HCT116 (cell line): Measurements from ENCODE around the gene CNPY4. TPM values are rescaled to one million over a fixed set of nuclear protein-coding genes. Genes with fewer than 3 reads are reported as not detected.

ENCODE experiments used
- ATAC-seq: fragments of 200-7000 bp; cut with Tn5 transposase; 2 replicates; pipeline ENCODE4 v1.9.1; 2020; ENCODE audit warnings: mild to moderate bottlenecking, moderate library complexity
- BruUV-seq: library from RNA; stranded (reverse); fragments of 400-500 nt; replicated peaks from 2 replicates; lab custom pipeline; 2021; lab: Mats Ljungman, UMichigan
- CTCF ChIA-PET: fragments of 300-600 bp; sonication (Branson Sonifier 250); formaldehyde crosslinking; loops from one replicate; lab custom pipeline; 2021; ENCODE audit warnings: antibody characterized with exemption; lab: Charles Lee
- POLR2A ChIA-PET: fragments of 300-600, 350-600 bp; sonication (Branson Sonifier 250); formaldehyde crosslinking; loops from one replicate; lab custom pipeline; 2021; ENCODE audit warnings: antibody characterized with exemption; lab: Charles Lee
- RAD21 ChIA-PET, 2 experiments: fragments of 300-600 bp; sonication (Branson Sonifier 250); formaldehyde crosslinking; loops; one replicate each; lab custom pipeline; 2023; ENCODE audit warnings: low total read pairs in 2 of 2; ENCODE audit not compliant: uncharacterized antibody in 2 of 2, unreplicated experiment in 2 of 2, low non-redundant PET in 1 of 2; lab: Charles Lee
- DNase-seq: peaks from one replicate; pipeline ENCODE4 v3.0.0-alpha.2; 2010; ENCODE audit warnings: low read depth, low spot score
- H2AFZ ChIP-seq: fragments of 200-600 bp; shearing (Covaris generic), sonication (generic); 2 replicates; pipeline ENCODE4 v1.6.1; 2017; ENCODE audit warnings: low read depth, mixed run types, mixed read lengths, antibody characterized with exemption, low read length; ENCODE audit not compliant: poor library complexity, severe bottlenecking
- H3K27ac ChIP-seq: 2 replicates; pipeline ENCODE4 v1.5.1; 2012; ENCODE audit warnings: low read depth, low read length
- H3K27me3 ChIP-seq: fragments of 200-600 bp; sonication (generic); 2 replicates; pipeline ENCODE4 v1.6.1; 2016; ENCODE audit warnings: mixed run types, low read length, mixed read lengths; ENCODE audit not compliant: insufficient read depth
- H3K36me3 ChIP-seq, 2 experiments: fragments of 200-500 bp in 1 of 2; fragments of 200-600 bp in 1 of 2; sonication (Bioruptor generic) in 1 of 2; sonication (generic) in 1 of 2; 2 replicates each; pipeline versions ENCODE4 v1.5.1 to v1.6.1; 2014 to 2016; ENCODE audit warnings: low read length in 2 of 2, inconsistent platforms in 1 of 2, mixed read lengths in 1 of 2, mixed run types in 1 of 2; ENCODE audit not compliant: insufficient read depth in 2 of 2, control insufficient read depth in 1 of 2
- H3K4me1 ChIP-seq, 2 experiments: fragments of 200-600 bp in 1 of 2; sonication (generic) in 1 of 2; 2 replicates each; pipeline versions ENCODE4 v1.5.1 to v1.6.1; 2012 to 2017; ENCODE audit warnings: low read length in 2 of 2, inconsistent platforms in 1 of 2, mild to moderate bottlenecking in 1 of 2, mixed read lengths in 1 of 2, mixed run types in 1 of 2, moderate library complexity in 1 of 2; ENCODE audit not compliant: insufficient read depth in 2 of 2, control insufficient read depth in 1 of 2
- H3K4me2 ChIP-seq: fragments of 200-600 bp; sonication (generic); 2 replicates; pipeline ENCODE4 v1.6.1; 2017; ENCODE audit warnings: mixed run types, low read length, mixed read lengths
- H3K4me3 ChIP-seq, 2 experiments: fragments of 200-600 bp in 1 of 2; sonication (generic) in 1 of 2; replicated peaks in 1 of 2; 2 replicates each; pipeline ENCODE4 v1.5.1; 2011 to 2016; ENCODE audit warnings: low read length in 2 of 2, control low read depth in 1 of 2, low read depth in 1 of 2, mild to moderate bottlenecking in 1 of 2, mixed read lengths in 1 of 2, mixed run types in 1 of 2
- H3K79me2 ChIP-seq: fragments of 200-600 bp; sonication (generic); 2 replicates; pipeline ENCODE4 v1.6.1; 2017; ENCODE audit warnings: mild to moderate bottlenecking, mixed run types, low read length, moderate library complexity, mixed read lengths; ENCODE audit not compliant: insufficient read depth
- H3K9ac ChIP-seq: fragments of 200-600 bp; sonication (generic); 2 replicates; pipeline ENCODE4 v1.6.1; 2016; ENCODE audit warnings: low read length, mixed read lengths
- H3K9me2 ChIP-seq: fragments of 200-600 bp; sonication (generic), shearing (Covaris generic); 2 replicates; pipeline ENCODE4 v1.6.1; 2017; ENCODE audit warnings: mixed run types, mild to moderate bottlenecking, moderate library complexity; ENCODE audit not compliant: insufficient read depth
- H3K9me3 ChIP-seq, 2 experiments: fragments of 200-500 bp in 1 of 2; fragments of 200-600 bp in 1 of 2; sonication (Bioruptor generic) in 1 of 2; sonication (generic) in 1 of 2; 2 replicates each; pipeline ENCODE4 v1.6.1; 2014 to 2017; ENCODE audit warnings: low read length in 2 of 2, mixed read lengths in 2 of 2, inconsistent platforms in 1 of 2, low read depth in 1 of 2, mild to moderate bottlenecking in 1 of 2, mixed run types in 1 of 2, moderate library complexity in 1 of 2; ENCODE audit not compliant: control insufficient read depth in 1 of 2, insufficient read depth in 1 of 2
- H4K20me1 ChIP-seq: fragments of 200-600 bp; sonication (generic), shearing (Covaris generic); 2 replicates; pipeline ENCODE4 v1.6.1; 2017; ENCODE audit warnings: mixed run types, mild to moderate bottlenecking, moderate library complexity; ENCODE audit not compliant: insufficient read depth
- CBX3 ChIP-seq: IDR thresholded peaks from 2 replicates; pipeline ENCODE4 v1.6.1; 2012; ENCODE audit warnings: low read depth
- CEBPB ChIP-seq: IDR thresholded peaks from 2 replicates; pipeline ENCODE4 v1.6.1; 2012; ENCODE audit warnings: low read depth
- ELF1 ChIP-seq: IDR thresholded peaks from 2 replicates; pipeline ENCODE4 v1.6.1; 2012; ENCODE audit warnings: low read depth, borderline replicate concordance
- EZH2 ChIP-seq: fragments of 200-600 bp; sonication (generic); IDR thresholded peaks from 2 replicates; pipeline ENCODE4 v1.6.1; 2017; ENCODE audit warnings: antibody characterized with exemption, mixed run types
- EZH2phosphoT487 ChIP-seq: fragments of 200-600 bp; IDR thresholded peaks from 2 replicates; pipeline ENCODE4 v1.6.1; 2018; ENCODE audit warnings: antibody characterized with exemption, borderline replicate concordance
- FOSL1 ChIP-seq: IDR thresholded peaks from 2 replicates; pipeline ENCODE4 v1.6.1; 2012; ENCODE audit warnings: low read depth
- JUND ChIP-seq: IDR thresholded peaks from 2 replicates; pipeline ENCODE4 v1.6.1; 2012
- POLR2AphosphoS5 ChIP-seq: IDR thresholded peaks from 2 replicates; pipeline ENCODE4 v1.6.1; 2011; ENCODE audit warnings: mild to moderate bottlenecking, low read depth, low read length, moderate library complexity
- ZNF274 ChIP-seq: fragments of 200-500 bp; sonication (Bioruptor generic); IDR thresholded peaks from 2 replicates; pipeline ENCODE4 v1.6.1; 2014; ENCODE audit warnings: mild to moderate bottlenecking, low read depth, low read length, inconsistent platforms
- intact Hi-C: fragments of 100-400 bp; cut with micrococcal nuclease; formaldehyde crosslinking; loops from 2 replicates; pipeline ENCODE4 v1.10.0; 2022
- total RNA-seq: library from RNA; stranded (reverse); gene quantifications from one replicate; pipeline ENCODE4 v1.2.1, GENCODE V29; 2021; ENCODE audit not compliant: unreplicated experiment
- TF ChIP-seq, protein P1 (sequence below): IDR thresholded peaks from 2 replicates; pipeline ENCODE4 v1.6.1; 2012; ENCODE audit warnings: low read depth

CNPY4 gene
- total RNA-seq, 1 experiment from 2014 or later = 2.6 TPM

DNA sequence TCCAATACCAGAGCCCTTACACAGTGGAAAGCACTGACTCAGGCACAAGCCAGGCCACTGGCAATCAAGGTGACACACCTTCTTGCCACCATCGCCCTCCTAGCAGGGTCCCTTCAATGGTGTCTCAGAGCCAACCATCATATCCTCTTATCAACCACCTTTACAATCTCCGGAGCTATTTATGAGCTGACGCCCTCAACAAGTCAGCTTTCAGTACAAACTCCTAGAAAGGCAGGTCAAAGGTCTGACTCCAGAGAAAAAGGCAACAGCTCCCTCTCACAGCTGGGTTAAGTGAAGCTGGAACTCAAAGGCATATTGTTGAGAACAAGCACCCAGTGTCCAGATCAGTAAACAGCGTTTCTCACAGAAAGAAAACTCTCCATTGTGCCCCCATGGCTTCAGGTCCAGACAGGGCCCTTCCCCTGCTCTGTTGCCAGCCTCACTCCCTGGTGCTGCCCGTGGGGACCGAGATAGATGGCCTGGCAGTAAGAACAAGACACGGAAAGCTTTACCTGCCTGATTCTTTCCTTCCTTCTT is 40.3 kb upstream of the CNPY4 start:
- H3K27ac ChIP-seq = no peak overlapping the region
- H3K4me3 ChIP-seq = no peak overlapping the region
- CTCF ChIA-PET = no interaction called here
- H4K20me1 ChIP-seq = no peaks in the 10 kb centered on the region
- H3K9ac ChIP-seq = no peak overlapping the region
- POLR2A ChIA-PET = no interaction called here
- RAD21 ChIA-PET = no interaction called here
- no peaks in the 10 kb centered on the region for H3K27me3 ChIP-seq
- DNase-seq (no peak), ATAC-seq (no peak)
- peaks cover 11 to 24% of the 10 kb centered on the region in 2 experiments for H3K4me1 ChIP-seq
- H3K9me3 ChIP-seq = no peaks in the 10 kb centered on the region; a peak in 1 of 4 replicates
- no peaks in the 10 kb centered on the region for H3K9me2 ChIP-seq
- H3K4me2 ChIP-seq = no peak overlapping the region
- peaks cover 40 to 54% of the 10 kb centered on the region in 2 experiments for H3K36me3 ChIP-seq
- H3K79me2 ChIP-seq = peaks cover 60% of the 10 kb centered on the region
- no TSS peak for BruUV-seq
- TF ChIP-seq CBX3 = no peak
- no peak for TF ChIP-seq EZH2phosphoT487
- TF ChIP-seq ZNF274 = no peak
- no peak for TF ChIP-seq FOSL1
- no peak for TF ChIP-seq ELF1
- TF ChIP-seq, protein P1, sequence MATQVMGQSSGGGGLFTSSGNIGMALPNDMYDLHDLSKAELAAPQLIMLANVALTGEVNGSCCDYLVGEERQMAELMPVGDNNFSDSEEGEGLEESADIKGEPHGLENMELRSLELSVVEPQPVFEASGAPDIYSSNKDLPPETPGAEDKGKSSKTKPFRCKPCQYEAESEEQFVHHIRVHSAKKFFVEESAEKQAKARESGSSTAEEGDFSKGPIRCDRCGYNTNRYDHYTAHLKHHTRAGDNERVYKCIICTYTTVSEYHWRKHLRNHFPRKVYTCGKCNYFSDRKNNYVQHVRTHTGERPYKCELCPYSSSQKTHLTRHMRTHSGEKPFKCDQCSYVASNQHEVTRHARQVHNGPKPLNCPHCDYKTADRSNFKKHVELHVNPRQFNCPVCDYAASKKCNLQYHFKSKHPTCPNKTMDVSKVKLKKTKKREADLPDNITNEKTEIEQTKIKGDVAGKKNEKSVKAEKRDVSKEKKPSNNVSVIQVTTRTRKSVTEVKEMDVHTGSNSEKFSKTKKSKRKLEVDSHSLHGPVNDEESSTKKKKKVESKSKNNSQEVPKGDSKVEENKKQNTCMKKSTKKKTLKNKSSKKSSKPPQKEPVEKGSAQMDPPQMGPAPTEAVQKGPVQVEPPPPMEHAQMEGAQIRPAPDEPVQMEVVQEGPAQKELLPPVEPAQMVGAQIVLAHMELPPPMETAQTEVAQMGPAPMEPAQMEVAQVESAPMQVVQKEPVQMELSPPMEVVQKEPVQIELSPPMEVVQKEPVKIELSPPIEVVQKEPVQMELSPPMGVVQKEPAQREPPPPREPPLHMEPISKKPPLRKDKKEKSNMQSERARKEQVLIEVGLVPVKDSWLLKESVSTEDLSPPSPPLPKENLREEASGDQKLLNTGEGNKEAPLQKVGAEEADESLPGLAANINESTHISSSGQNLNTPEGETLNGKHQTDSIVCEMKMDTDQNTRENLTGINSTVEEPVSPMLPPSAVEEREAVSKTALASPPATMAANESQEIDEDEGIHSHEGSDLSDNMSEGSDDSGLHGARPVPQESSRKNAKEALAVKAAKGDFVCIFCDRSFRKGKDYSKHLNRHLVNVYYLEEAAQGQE = no peak
- no peak for TF ChIP-seq EZH2
- no peak for TF ChIP-seq POLR2AphosphoS5
- TF ChIP-seq CEBPB = no peak
- no peak for TF ChIP-seq JUND
- H2AFZ ChIP-seq = no peak overlapping the region
- intact Hi-C loops = no loop called here
